Neural progenitor cell (in vitro differentiated cells): ENCODE results near the gene CHPF.

ENCODE experiments used
- EZH2 ChIP-seq: fragments of 200-600 bp; sonication (generic); IDR thresholded peaks from 2 replicates; pipeline ENCODE4 v1.6.1; 2017; ENCODE audit warnings: antibody characterized with exemption, mild to moderate bottlenecking, moderate library complexity
- EZH2phosphoT487 ChIP-seq: fragments of 200-600 bp; sonication (generic); IDR thresholded peaks from 2 replicates; pipeline ENCODE4 v1.6.1; 2017; ENCODE audit warnings: antibody characterized with exemption
- TF ChIP-seq, protein P1 (sequence below): fragments of 200-600 bp; sonication (generic); IDR thresholded peaks from 2 replicates; pipeline ENCODE4 v1.5.1; 2017; ENCODE audit warnings: antibody characterized with exemption, mild to moderate bottlenecking

DNA sequence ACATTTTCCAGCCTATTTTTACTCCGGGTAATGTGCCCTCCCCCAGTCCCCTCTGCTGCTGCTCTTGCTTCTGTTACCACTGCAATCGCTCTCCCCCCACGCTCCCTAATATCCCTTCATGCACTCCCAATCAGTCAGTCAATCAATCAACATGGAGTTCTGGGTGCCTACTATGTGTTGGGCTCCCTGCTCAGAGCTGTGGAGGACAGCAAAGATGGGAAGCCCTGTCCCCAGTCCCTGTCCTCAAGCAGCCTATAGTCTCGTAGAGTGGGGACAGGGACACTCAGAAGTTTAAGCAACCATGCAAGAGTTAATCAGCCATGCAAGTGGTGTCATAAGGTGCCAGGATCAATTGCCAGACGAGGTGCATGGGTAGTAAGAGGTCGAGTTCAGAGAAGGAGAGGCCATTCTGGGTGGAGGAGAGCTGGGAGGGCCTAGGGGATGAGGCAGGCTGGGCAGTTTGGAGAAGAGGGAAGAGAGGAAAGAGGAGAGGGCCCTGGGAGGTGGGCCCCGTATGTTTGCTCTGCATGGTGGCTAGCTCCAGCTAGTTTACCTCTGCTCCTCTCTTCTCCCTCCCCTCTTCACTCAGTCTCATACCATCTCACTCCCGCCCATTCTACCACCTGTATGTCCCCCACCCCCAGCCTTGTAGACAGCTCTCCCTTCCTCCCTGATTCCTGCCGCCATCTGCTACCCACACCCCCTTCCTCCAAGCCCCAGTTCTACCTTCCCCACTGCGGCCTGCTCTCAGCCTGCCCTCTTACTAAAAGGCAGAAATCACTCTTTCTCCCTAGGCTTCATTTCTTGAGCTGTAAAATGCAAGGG lies 25.4 kb downstream of the CHPF start:
- TF ChIP-seq, protein P1, sequence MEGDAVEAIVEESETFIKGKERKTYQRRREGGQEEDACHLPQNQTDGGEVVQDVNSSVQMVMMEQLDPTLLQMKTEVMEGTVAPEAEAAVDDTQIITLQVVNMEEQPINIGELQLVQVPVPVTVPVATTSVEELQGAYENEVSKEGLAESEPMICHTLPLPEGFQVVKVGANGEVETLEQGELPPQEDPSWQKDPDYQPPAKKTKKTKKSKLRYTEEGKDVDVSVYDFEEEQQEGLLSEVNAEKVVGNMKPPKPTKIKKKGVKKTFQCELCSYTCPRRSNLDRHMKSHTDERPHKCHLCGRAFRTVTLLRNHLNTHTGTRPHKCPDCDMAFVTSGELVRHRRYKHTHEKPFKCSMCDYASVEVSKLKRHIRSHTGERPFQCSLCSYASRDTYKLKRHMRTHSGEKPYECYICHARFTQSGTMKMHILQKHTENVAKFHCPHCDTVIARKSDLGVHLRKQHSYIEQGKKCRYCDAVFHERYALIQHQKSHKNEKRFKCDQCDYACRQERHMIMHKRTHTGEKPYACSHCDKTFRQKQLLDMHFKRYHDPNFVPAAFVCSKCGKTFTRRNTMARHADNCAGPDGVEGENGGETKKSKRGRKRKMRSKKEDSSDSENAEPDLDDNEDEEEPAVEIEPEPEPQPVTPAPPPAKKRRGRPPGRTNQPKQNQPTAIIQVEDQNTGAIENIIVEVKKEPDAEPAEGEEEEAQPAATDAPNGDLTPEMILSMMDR = no peak
- no peak for TF ChIP-seq EZH2phosphoT487
- TF ChIP-seq EZH2 = no peak
